OCI-LY3 (cell line): ENCODE data around the gene SLC7A5.
"Not testable (repeated sequence)": the region's sequence is repeated elsewhere in the genome, so short reads cannot be mapped to it uniquely, and the experiment has no call there.

Experiments used
- H2AFZ ChIP-seq: fragments of 200-600, 300-600 bp; shearing (Covaris generic); 2 replicates; pipeline ENCODE4 v1.6.0; 2014; ENCODE audit warnings: antibody characterized with exemption, low read depth, low read length
- H3K27ac ChIP-seq: fragments of 200-600, 300-600 bp; sonication (generic); 2 replicates; pipeline ENCODE4 v1.5.1; 2014; ENCODE audit warnings: mild to moderate bottlenecking, low read length, moderate library complexity, mixed read lengths
- H3K27me3 ChIP-seq: fragments of 200-600, 300-600 bp; sonication (generic); 2 replicates; pipeline ENCODE4 v1.6.1; 2014; ENCODE audit warnings: low read depth, low read length, mixed read lengths
- H3K36me3 ChIP-seq: fragments of 200-600, 300-600 bp; sonication (generic); replicated peaks from 2 replicates; pipeline ENCODE3; 2014; ENCODE audit warnings: low read depth, low read length, mixed read lengths
- H3K4me1 ChIP-seq: fragments of 300-600, 200-600 bp; sonication (generic); 2 replicates; pipeline ENCODE4 v1.6.1; 2014; ENCODE audit warnings: low read length, mixed read lengths
- H3K4me2 ChIP-seq: fragments of 200-600, 300-600 bp; sonication (generic); 2 replicates; pipeline ENCODE4 v1.6.1; 2014; ENCODE audit warnings: low read length, mixed read lengths
- H3K4me3 ChIP-seq: fragments of 300-600, 200-600 bp; sonication (generic); 2 replicates; pipeline ENCODE4 v1.5.1; 2014; ENCODE audit warnings: antibody characterized with exemption, mild to moderate bottlenecking, low read length, moderate library complexity
- H3K79me2 ChIP-seq: fragments of 300-600, 200-600 bp; shearing (Covaris generic); 2 replicates; pipeline ENCODE4 v1.6.1; 2014; ENCODE audit warnings: mild to moderate bottlenecking, low read length, mixed read lengths
- H3K9ac ChIP-seq: fragments of 300-600, 200-600 bp; shearing (Covaris generic); 2 replicates; pipeline ENCODE4 v1.6.0; 2014; ENCODE audit warnings: mild to moderate bottlenecking, low read length, moderate library complexity
- H3K9me3 ChIP-seq: fragments of 200-600, 300-600 bp; shearing (Covaris generic); 2 replicates; pipeline ENCODE4 v1.6.1; 2014; ENCODE audit warnings: low read length, mixed read lengths; ENCODE audit not compliant: insufficient read depth
- H4K20me1 ChIP-seq: fragments of 200-600, 300-600 bp; sonication (generic); 2 replicates; pipeline ENCODE4 v1.6.1; 2016; ENCODE audit warnings: low read length, mixed read lengths; ENCODE audit not compliant: insufficient read depth
- CTCF ChIP-seq: fragments of 200-600, 300-600 bp; sonication (generic); IDR thresholded peaks from 2 replicates; pipeline ENCODE4 v1.5.1; 2014; ENCODE audit warnings: antibody characterized with exemption, low read length, low read depth
- EZH2phosphoT487 ChIP-seq: fragments of 200-600 bp; shearing (Covaris generic); IDR thresholded peaks from 2 replicates; pipeline ENCODE4 v1.6.1; 2018; ENCODE audit warnings: antibody characterized with exemption, mixed run types, low read depth

The SLC7A5 gene

DNA sequence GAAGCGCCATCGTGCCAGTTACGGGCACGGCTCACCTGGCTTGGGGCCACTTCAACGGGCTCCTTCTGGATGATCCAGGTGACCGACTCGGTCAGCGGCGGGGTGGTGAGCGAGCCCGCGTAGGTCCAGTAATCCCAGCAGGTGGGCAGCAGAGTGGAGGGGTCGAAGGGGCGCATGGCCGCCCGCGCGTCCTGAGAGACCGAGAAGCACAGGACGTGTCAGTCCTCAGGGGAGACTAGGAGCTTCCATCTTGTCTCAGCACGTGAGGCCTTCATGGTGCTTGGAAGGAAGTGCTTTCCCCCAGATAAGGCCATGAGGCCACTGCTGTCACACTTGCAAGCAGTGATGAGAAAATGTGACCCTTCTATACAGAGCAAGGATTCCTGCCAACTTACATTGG lies 22.5 kb upstream of the SLC7A5 start:
- H4K20me1 ChIP-seq = no peaks in the 10 kb centered on the region
- no peak overlapping the region for H3K9ac ChIP-seq
- peaks cover 27% of the 10 kb centered on the region for H3K4me1 ChIP-seq
- no peak overlapping the region for H3K4me2 ChIP-seq
- H3K27me3 ChIP-seq = no peaks in the 10 kb centered on the region
- no peak overlapping the region for H3K4me3 ChIP-seq
- H3K27ac ChIP-seq = no peak overlapping the region
- H3K36me3 ChIP-seq = no peaks in the 10 kb centered on the region
- H3K79me2 ChIP-seq = no peaks in the 10 kb centered on the region
- TF ChIP-seq EZH2phosphoT487 (no peak), CTCF (no peak)
- no peaks in the 10 kb centered on the region for H3K9me3 ChIP-seq
- H2AFZ ChIP-seq = no peak overlapping the region

- H2AFZ ChIP-seq, H3K4me3 ChIP-seq, H3K27ac ChIP-seq, H4K20me1 ChIP-seq, H3K36me3 ChIP-seq, H3K4me1 ChIP-seq, H3K9me3 ChIP-seq, H3K4me2 ChIP-seq, H3K9ac ChIP-seq, H3K79me2 ChIP-seq, H3K27me3 ChIP-seq: not testable (repeated sequence)
- TF ChIP-seq CTCF = peak; percentile 26
These were observed 20.5 kb upstream of the SLC7A5 start for GRCh38 chr16:87889762-87890161.

DNA sequence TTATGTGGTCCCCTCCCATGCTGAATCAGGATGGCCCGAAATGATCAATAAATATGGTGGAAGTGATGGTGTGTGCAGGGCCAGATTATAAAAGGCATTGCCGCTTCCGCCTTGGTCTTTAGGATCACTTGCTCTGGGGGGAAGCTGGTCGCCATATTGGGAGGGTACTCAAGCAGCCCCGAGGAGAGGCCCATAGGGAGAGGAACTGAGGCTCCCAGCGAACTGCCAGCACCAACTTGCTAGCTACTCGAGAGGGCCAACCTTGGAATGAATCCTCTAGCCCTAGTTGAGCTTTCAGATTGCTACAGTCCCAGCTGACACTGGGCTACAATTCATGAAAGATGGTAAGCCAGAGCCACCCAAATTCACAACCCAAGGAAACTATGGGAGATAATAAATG lies 19.0 kb upstream of the SLC7A5 start:
- not testable (repeated sequence) for H3K36me3 ChIP-seq, H3K4me3 ChIP-seq, H2AFZ ChIP-seq, H3K4me1 ChIP-seq, H3K9ac ChIP-seq, H3K9me3 ChIP-seq, H3K27ac ChIP-seq, H3K79me2 ChIP-seq, H4K20me1 ChIP-seq, H3K4me2 ChIP-seq, H3K27me3 ChIP-seq

DNA sequence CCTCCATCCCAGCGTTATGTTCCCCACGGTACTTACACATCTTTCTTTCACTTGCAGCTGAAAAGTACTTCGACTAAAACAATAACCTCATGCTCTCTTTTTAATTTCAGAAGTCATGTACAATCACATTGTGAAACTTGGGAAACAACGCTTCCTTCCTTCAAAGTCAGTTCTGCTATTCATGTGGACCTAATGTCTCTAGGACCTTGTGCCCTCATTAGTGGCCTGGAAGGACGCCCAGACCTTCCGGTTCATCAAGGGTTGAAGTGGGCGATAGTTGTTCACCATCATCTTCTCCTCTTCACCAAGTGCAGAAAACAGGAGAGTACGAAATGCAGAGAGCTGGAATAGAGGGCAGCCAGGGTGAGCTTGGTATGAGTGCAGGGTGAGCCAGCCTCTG lies 18.6 kb upstream of the SLC7A5 start:
- not testable (repeated sequence) for H3K4me1 ChIP-seq, H4K20me1 ChIP-seq, H3K9me3 ChIP-seq, H3K27me3 ChIP-seq, H3K36me3 ChIP-seq, H3K79me2 ChIP-seq, H3K4me3 ChIP-seq, H3K4me2 ChIP-seq, H3K9ac ChIP-seq, H2AFZ ChIP-seq, H3K27ac ChIP-seq

DNA sequence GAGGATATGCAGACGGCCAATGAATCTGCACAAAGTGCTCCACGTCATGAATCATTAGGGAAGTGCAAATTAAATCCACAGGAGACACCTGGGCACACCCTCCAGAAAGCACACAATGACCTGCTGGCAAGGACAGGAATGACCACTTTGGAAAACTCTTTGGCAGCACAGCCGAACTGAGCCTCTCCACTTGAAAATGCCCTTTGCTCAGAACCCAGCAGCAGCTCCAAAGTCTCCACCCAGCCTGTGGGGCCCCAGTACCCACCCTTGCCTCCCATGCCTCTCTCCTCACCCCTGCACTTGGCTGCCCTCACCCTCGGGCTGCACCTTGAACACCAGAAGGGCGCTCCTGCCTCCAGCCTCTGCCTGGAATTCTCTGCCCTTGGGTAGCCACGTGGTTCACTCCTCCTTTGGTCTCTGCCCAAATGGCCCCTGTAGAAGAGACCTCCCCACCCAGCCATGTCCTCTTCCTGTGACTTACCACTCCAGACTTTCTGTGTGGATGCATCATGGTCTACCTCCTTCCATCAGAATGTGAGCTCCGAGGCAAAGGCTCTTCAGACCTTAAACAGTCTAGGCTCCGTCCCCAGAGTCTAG lies 16.2 kb upstream of the SLC7A5 start:
- H3K36me3 ChIP-seq, H3K9ac ChIP-seq, H4K20me1 ChIP-seq, H3K4me3 ChIP-seq, H3K79me2 ChIP-seq, H3K4me2 ChIP-seq, H2AFZ ChIP-seq, H3K27ac ChIP-seq, H3K9me3 ChIP-seq: not testable (repeated sequence)
- Histone ChIP-seq H3K27me3 (peaks cover 16% of the 10 kb centered on the region), H3K4me1 (peaks cover 15% of the 10 kb centered on the region)
